HG02943 (cell line): ENCODE results near the gene SRSF4.

Experiments used
- ATAC-seq: cut with Tn5 transposase; IDR thresholded peaks from one replicate; pipeline ENCODE4 v1.9.1; 2021; ENCODE audit warnings: mild to moderate bottlenecking, low read depth, moderate library complexity; ENCODE audit not compliant: unreplicated experiment

Gene SRSF4

GRCh38 chr1:29100487-29100886 is 81.2 kb downstream of the SRSF4 start:
- ATAC-seq: no peak

- no peak for ATAC-seq
Measured at GRCh38 chr1:29099286-29099685, 82.4 kb downstream of the SRSF4 start.
